ENCODE measurements around the gene UBAC2.

The UBAC2 gene

GRCh38 chr13:99339230-99339721 is 138.6 kb downstream of the UBAC2 start:
- DNase-seq (ENCODE audit: low spot score) = no peak

- DNase-seq (ENCODE audit: low spot score) = no peak
Measured at GRCh38 chr13:99339736-99340397, 139.2 kb downstream of the UBAC2 start.

- no peak for DNase-seq (ENCODE audit: low spot score)
Measured at GRCh38 chr13:99340638-99341037, 140.0 kb downstream of the UBAC2 start.

DNA sequence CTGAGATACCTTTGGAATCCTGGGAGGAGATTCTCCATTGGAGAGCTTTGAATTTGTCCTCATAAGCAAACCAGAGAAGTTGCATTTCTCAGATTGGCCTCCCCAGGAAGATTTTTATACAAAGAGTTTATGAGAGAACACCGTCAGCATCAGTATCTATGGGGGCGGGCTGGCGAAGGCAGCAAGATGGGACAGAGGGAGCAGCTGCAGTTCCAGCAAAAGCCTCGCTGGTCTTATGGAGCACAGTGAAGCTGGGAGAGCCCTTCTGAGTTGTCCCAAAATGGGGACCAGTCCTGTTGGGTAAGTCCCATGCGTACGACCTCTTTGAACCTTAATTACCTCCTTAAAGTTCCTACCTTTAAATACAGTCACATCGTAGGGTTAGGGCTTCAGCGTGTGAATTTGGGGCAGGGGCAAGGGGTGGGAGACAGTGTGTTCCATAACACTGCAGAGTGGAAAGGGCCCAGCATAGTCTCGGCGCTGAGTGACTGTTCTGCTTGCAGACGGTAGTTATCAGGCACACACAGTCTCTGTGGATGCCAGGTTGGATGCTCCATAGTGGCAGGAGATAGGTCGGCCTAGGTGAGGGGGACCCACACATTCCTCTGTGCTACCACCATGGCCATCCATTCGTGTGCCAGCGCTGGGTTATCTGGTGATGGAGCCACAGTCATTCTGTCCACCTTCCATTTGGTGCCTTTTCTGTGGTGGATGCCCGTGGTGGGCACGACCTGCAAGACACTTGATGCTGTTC is 141.5 kb downstream of the UBAC2 start:
- DNase-seq (ENCODE audit: low spot score) = no peak

- no peak for DNase-seq (ENCODE audit: low spot score)
Measured at GRCh38 chr13:99342723-99343315, 142.2 kb downstream of the UBAC2 start.

- no peak for DNase-seq (ENCODE audit: low spot score)
Measured at GRCh38 chr13:99344610-99345208, 144.1 kb downstream of the UBAC2 start.

DNA sequence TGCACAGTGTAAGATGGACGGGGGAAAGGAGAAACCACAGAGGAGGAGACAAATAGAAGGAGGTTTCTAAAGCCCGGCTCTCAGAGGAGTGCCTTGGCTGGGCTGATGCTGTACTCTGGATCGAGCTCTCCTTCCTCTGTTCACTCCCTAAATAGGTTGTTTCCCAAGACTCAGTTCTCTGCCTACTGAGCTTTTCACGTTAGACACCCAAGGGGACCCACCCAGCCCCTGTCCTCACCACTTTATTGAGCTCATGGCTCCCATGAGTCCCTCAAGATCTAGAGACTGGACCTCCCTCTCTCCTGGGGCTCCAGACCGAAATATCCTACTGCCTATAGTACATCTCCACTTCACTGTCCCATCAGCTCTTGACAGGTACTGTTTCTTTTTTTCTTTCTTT is 144.7 kb downstream of the UBAC2 start:
- DNase-seq (ENCODE audit: low spot score) = no peak

- no peak for DNase-seq (ENCODE audit: low spot score)
Measured at GRCh38 chr13:99346335-99347042, 145.8 kb downstream of the UBAC2 start.

- no peak for DNase-seq (ENCODE audit: low spot score)
Measured at GRCh38 chr13:99347335-99347878, 146.8 kb downstream of the UBAC2 start.

GRCh38 chr13:99347911-99348451 is 147.3 kb downstream of the UBAC2 start:
- no peak for DNase-seq (ENCODE audit: low spot score)

- DNase-seq (ENCODE audit: low spot score) = no peak
Measured at GRCh38 chr13:99350191-99350590, 149.5 kb downstream of the UBAC2 start.

GRCh38 chr13:99351772-99352171 is 151.1 kb downstream of the UBAC2 start:
- no peak for DNase-seq (ENCODE audit: low spot score)

DNA sequence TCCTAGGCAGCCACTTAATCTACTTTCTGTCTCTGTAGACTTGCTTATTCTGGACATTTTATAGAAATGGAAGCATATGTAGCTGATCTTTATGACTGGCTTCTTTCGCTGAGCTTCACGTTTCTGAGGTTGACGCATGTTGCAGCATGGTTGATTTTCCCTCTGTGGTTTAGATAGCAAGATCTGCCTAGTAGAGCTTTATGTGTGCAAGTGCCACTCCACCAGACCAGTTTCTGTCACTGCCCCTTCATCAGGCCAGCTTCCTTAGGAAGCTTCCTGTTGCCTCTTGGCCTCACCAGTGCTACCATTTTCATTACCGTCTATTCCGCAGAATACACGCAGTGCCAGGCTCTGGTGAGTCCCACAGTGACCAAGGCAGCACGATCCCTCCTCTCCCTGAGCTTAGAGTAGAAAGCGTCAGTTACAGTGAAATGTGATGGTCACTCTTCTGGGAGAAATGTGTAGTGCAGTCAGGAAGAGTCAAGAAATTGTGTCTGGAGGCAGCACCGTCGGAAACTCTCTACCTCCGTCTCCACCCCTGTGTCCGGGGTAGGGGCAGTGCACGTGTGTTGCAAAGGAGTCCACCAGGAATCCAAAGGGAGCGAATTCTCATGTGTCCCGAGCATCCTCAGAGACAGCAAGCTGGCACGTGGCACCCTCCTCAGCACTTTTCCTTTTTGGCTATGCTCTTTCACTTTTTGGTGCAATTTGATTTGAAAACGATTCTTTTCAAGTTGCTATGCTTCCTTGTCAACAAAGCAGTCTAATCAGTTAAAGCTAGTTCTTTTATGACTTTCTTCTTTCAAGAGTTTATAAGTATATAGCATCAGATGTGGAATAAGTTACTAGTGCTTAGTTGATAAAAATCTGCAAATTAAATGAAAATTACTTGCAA is 151.9 kb downstream of the UBAC2 start:
- no peak for DNase-seq (ENCODE audit: low spot score)

GRCh38 chr13:99353246-99353600 is 152.6 kb downstream of the UBAC2 start:
- DNase-seq (ENCODE audit: low spot score) = no peak

- DNase-seq (ENCODE audit: low spot score) = no peak
Measured at GRCh38 chr13:99353836-99354235, 153.2 kb downstream of the UBAC2 start.

DNA sequence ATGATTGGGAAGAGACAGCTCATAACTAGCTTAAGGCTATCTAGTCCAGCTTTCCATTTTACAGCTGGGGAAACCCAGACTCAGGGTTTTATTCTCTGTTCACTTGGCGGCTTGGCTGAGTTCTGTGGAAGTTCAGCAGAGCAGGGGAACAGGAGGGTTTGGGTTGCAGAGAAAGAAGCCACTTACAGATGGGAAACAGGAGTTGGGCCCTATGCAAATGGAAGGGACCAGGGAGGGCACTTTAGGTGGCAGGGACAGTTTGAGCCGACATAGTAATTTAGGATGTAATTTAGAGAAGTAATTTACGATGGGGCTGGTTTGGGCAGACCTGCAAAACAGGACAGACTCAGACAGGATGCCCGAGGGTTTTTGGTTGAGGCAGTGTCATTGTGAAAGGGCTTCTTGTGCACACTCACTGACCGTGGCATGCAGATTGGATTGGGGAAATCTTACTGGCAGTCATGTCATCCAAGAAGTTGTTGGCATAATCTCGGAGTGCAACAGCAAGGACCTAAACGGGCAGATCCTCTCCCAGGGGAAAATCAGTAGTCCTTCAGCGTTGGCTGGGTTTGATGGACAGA is 153.8 kb downstream of the UBAC2 start:
- no peak for DNase-seq (ENCODE audit: low spot score)

GRCh38 chr13:99355267-99356011 is 154.8 kb downstream of the UBAC2 start:
- no peak for DNase-seq (ENCODE audit: low spot score)

DNA sequence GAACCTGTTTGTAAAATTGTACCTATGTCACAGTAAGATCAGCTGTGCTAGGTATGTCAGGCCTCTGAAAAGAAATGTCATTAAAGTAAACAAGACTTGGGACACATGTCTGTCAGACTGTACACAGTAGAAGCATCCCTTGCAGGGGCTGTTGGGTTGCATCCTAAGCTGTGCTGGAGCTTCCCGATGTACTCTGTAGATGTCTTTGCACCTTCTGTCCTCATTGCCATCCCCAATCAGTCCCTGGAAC is 155.3 kb downstream of the UBAC2 start:
- no peak for DNase-seq (ENCODE audit: low spot score)

- no peak for DNase-seq (ENCODE audit: low spot score)
Measured at GRCh38 chr13:99356262-99357091, 155.8 kb downstream of the UBAC2 start.
